Measurements from ENCODE around the gene ADAMTS17.

DNA sequence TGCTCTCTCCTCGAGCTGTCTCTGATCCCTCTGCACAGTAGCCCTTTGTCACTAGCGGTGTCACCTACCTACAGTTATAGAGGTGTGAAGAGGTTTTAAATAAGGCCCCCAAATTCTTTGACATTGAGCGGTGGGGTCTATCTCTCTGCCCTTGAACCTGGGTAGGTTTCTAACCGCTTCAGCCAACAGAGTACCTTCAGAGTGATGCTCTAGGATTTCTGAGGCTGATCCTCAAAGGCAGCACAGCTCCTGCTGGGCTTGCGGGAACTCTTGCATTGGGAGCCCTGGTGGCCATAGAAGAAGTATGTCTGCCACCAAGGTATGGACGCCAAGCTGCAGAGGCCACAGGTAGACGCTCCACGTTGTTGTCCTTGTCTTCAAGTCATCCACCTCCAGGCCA lies 35.7 kb downstream of the ADAMTS17 start:
- TF ChIP-seq POLR2A (IDR thresholded peaks at IDR 0.05; ENCODE audit: low read depth, low read length) (no peak), TAF1 (IDR thresholded peaks at IDR 0.05; ENCODE audit: borderline replicate concordance, low read depth, low read length) (no peak)
